GM10266 (cell line): ENCODE results near the gene TIMP1.

Experiments
- DNase-seq: peaks from one replicate; pipeline ENCODE4 v3.0.0; 2012; ENCODE audit errors: extremely low spot score
- TF ChIP-seq, protein P1 (sequence below): IDR thresholded peaks from 2 replicates; pipeline ENCODE4 v1.5.1; 2012; ENCODE audit warnings: mild to moderate bottlenecking, low read depth; ENCODE audit not compliant: control insufficient read depth, insufficient read depth; ENCODE audit errors: missing control alignments

Gene TIMP1

GRCh38 chrX:47566841-47567240 is 15.4 kb upstream of the TIMP1 start:
- TF ChIP-seq, protein P1, sequence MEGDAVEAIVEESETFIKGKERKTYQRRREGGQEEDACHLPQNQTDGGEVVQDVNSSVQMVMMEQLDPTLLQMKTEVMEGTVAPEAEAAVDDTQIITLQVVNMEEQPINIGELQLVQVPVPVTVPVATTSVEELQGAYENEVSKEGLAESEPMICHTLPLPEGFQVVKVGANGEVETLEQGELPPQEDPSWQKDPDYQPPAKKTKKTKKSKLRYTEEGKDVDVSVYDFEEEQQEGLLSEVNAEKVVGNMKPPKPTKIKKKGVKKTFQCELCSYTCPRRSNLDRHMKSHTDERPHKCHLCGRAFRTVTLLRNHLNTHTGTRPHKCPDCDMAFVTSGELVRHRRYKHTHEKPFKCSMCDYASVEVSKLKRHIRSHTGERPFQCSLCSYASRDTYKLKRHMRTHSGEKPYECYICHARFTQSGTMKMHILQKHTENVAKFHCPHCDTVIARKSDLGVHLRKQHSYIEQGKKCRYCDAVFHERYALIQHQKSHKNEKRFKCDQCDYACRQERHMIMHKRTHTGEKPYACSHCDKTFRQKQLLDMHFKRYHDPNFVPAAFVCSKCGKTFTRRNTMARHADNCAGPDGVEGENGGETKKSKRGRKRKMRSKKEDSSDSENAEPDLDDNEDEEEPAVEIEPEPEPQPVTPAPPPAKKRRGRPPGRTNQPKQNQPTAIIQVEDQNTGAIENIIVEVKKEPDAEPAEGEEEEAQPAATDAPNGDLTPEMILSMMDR: no peak
- no peak for DNase-seq

GRCh38 chrX:47568656-47569295 is 13.5 kb upstream of the TIMP1 start:
- TF ChIP-seq, protein P1: peak; percentile 6

DNA sequence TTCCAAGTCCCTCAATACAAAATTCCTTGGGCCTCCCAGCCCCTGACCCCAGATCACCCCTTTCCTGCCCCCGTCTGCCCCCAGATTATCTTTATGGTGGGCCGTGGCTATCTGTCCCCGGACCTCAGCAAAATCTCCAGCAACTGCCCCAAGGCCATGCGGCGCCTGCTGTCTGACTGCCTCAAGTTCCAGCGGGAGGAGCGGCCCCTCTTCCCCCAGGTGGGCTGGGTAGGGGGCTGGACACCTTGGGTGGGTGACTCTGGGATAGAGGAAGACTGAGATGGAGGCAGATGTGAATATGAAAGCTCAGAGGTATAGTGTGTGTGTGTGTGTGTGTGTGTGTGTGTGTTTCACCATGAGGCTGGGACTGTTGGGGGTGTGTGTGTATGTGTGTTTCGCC is 11.4 kb upstream of the TIMP1 start:
- no peak for DNase-seq
- TF ChIP-seq, protein P1: no peak

More at GRCh38 chrX:47568656-47569295, 13.5 kb upstream of the TIMP1 start:
- no peak for DNase-seq

DNA sequence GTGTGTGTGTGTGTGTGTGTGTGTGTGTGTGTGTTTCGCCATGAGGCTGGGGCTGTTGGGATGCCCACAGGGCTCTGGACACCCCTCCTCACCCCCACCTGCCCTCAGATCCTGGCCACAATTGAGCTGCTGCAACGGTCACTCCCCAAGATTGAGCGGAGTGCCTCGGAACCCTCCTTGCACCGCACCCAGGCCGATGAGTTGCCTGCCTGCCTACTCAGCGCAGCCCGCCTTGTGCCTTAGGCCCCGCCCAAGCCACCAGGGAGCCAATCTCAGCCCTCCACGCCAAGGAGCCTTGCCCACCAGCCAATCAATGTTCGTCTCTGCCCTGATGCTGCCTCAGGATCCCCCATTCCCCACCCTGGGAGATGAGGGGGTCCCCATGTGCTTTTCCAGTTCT is 11.0 kb upstream of the TIMP1 start:
- no peak for DNase-seq
- TF ChIP-seq, protein P1: no peak

- TF ChIP-seq, protein P1: no peak
Measured at GRCh38 chrX:47571896-47572295, 10.3 kb upstream of the TIMP1 start.

DNA sequence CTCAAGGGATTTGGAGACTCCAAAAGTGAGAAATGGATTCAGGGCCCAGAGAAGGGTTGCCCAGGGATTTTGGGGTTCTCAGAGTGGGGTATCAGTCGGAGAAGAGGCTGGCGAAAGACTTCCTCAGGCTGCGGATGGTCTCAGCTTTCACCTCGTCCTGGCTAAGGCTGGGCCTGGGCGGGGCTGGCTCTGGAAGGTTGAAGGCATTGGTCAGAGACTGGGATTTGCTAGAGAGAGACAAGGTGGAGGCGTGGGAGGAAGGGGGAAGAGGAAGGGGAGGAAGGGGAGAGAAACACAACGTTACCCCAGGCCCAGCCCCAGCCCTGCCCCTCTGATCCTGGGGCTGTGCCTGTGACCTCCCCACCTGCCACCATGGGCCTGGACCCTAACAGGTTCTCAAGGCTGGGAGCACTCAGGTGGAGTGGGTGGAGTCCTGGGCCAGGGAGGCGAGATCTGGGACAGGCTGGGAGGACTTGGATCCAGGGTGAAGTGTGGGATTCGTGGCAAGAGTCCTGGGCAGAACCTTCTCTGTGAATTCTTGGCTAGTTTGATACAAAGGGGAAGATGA is 9.4 kb upstream of the TIMP1 start:
- DNase-seq: no peak
- TF ChIP-seq, protein P1: no peak

More at GRCh38 chrX:47571896-47572295, 10.3 kb upstream of the TIMP1 start:
- no peak for DNase-seq

DNA sequence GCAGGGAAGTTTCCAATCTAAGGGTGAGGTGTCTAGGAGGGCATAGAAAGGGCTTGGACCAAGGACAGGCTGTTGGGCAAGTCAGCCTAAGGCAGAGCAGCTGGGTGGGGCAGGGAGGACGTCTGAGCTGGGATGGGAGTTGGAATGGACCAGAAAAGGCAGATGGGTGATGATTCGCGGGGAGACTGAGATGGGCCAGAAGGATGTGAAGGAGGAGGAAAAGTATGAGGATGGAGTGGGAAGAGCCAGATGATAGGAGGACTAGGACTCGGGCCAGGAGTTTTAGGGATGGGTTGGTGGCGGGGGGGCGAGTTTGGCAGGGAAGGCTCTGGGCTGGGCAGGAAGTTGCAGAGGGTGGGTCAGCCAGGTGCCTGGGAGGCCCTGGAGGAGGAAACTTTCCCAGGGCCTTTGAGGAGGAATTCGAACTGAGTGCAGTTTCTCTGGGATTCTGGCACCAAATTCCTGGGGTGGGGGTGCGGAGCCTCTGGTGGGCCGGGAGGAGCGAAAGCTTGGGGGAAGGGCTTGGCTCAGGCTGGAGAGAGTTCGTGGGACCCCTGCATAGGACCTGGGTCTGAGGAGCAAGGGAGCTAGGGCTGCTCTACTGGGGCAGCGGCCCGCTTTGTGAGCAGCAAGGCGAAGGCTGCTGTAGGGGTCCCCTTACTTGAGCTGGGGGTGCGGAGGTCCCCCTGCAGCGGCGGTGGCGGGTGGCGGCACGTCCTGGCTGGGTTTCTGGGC is 8.7 kb upstream of the TIMP1 start:
- no peak for DNase-seq
- TF ChIP-seq, protein P1: no peak
